Activated gamma-delta T cell (primary cell): ENCODE data around the gene ATG13.
"Not testable (repeated sequence)": the region's sequence is repeated elsewhere in the genome, so short reads cannot be mapped to it uniquely, and the experiment has no call there.

Source experiments
- DNase-seq: peaks from one replicate; lab custom pipeline; 2025; lab: John Stamatoyannopoulos, UW

Gene ATG13

GRCh38 chr11:46643531-46643930 lies 26.2 kb downstream of the ATG13 start:
- DNase-seq, result no peak

- DNase-seq, result no peak
These were observed 26.6 kb downstream of the ATG13 start for GRCh38 chr11:46643986-46644385.

- DNase-seq, result no peak
These were observed 31.9 kb downstream of the ATG13 start for GRCh38 chr11:46649180-46649738.

- no peak for DNase-seq
These were observed 38.3 kb downstream of the ATG13 start for GRCh38 chr11:46655631-46656030.

- no peak for DNase-seq
These were observed 39.8 kb downstream of the ATG13 start for GRCh38 chr11:46657186-46657585.

GRCh38 chr11:46658259-46658658 lies 40.9 kb downstream of the ATG13 start:
- DNase-seq, result no peak

GRCh38 chr11:46659908-46660307 lies 42.6 kb downstream of the ATG13 start:
- DNase-seq, result no peak

GRCh38 chr11:46661836-46662235 lies 44.5 kb downstream of the ATG13 start:
- DNase-seq, result no peak

- no peak for DNase-seq
These were observed 45.0 kb downstream of the ATG13 start for GRCh38 chr11:46662366-46662765.

GRCh38 chr11:46663277-46663940 lies 46.1 kb downstream of the ATG13 start:
- no peak for DNase-seq

GRCh38 chr11:46664612-46665011 lies 47.3 kb downstream of the ATG13 start:
- no peak for DNase-seq

- DNase-seq, result no peak
These were observed 48.0 kb downstream of the ATG13 start for GRCh38 chr11:46665356-46665755.

- no peak for DNase-seq
These were observed 49.2 kb downstream of the ATG13 start for GRCh38 chr11:46666516-46666915.

- DNase-seq, result no peak
These were observed 49.7 kb downstream of the ATG13 start for GRCh38 chr11:46667043-46667481.

- DNase-seq, result no peak
These were observed 51.2 kb downstream of the ATG13 start for GRCh38 chr11:46668480-46669085.

GRCh38 chr11:46669711-46670139 lies 52.4 kb downstream of the ATG13 start:
- no peak for DNase-seq

- DNase-seq, result not testable (repeated sequence)
These were observed 53.2 kb downstream of the ATG13 start for GRCh38 chr11:46670521-46670920.

GRCh38 chr11:46671958-46672315 lies 54.6 kb downstream of the ATG13 start:
- DNase-seq, result no peak

- DNase-seq, result no peak
These were observed 55.1 kb downstream of the ATG13 start for GRCh38 chr11:46672381-46672839.

- DNase-seq, result no peak
These were observed 56.5 kb downstream of the ATG13 start for GRCh38 chr11:46673713-46674462.

GRCh38 chr11:46674463-46675287 lies 57.3 kb downstream of the ATG13 start:
- no peak for DNase-seq
